K562 (cell line): Measurements from ENCODE around the gene GABRB2. TPM values are rescaled to one million over a fixed set of nuclear protein-coding genes. Genes with fewer than 3 reads are reported as not detected.

Experiments used
- ATAC-seq: fragments of 200-7000 bp; cut with Tn5 transposase; 3 replicates; pipeline ENCODE4 v1.9.1; 2020; ENCODE audit warnings: moderate library complexity
- BruUV-seq: library from RNA; stranded (reverse); fragments of 400-500 nt; replicated peaks from 2 replicates; lab custom pipeline; 2021; lab: Mats Ljungman, UMichigan
- CTCF ChIA-PET: fragments of 300-600 bp; formaldehyde crosslinking; extraction: SDS; loops from one replicate; lab custom pipeline; 2021; ENCODE audit warnings: low intra/inter-chr PET ratio; lab: Yijun Ruan, JAX
- POLR2A ChIA-PET: fragments of 300-600, 350-650 bp; sonication (Branson Sonifier 250); formaldehyde crosslinking; extraction: SDS; loops from one replicate; lab custom pipeline; 2021; ENCODE audit warnings: antibody characterized with exemption, inconsistent platforms; lab: Yijun Ruan, JAX
- DNase-seq, 4 experiments: peaks; one replicate each; pipeline versions ENCODE4 v3.0.0 to v3.0.0-alpha.2; 2011 to 2018; ENCODE audit warnings: low spot score in 3 of 4, mixed read lengths in 3 of 4; ENCODE audit errors: extremely low read depth in 1 of 4
- FAIRE-seq: peaks from 2 replicates; lab custom pipeline; 2011; peaks lifted over from hg19 to GRCh38; lab: Jason Lieb, UNC
- H2AFZ ChIP-seq: 2 replicates; pipeline ENCODE4 v1.6.0; 2011; ENCODE audit warnings: low read depth, low read length, control low read depth, inconsistent platforms
- H3K27ac ChIP-seq: fragments of 200-600 bp; 3 replicates; pipeline ENCODE4 v1.8.0; 2011; ENCODE audit warnings: low read depth, mild to moderate bottlenecking, control low read depth, inconsistent platforms, low read length, moderate library complexity, mixed read lengths; ENCODE audit errors: extremely low read depth
- H3K27me3 ChIP-seq, 2 experiments: fragments of 300-600 bp in 1 of 2; 2 replicates in 1 of 2; 3 replicates in 1 of 2; pipeline versions ENCODE4 v1.6.0 to v1.8.0; 2011; ENCODE audit warnings: inconsistent platforms in 2 of 2, low read length in 2 of 2, mild to moderate bottlenecking in 1 of 2, mixed read lengths in 1 of 2, moderate library complexity in 1 of 2; ENCODE audit not compliant: control insufficient read depth in 2 of 2, insufficient read depth in 2 of 2
- H3K36me3 ChIP-seq: fragments of 300-600 bp; 3 replicates; pipeline ENCODE4 v1.8.0; 2011; ENCODE audit warnings: mild to moderate bottlenecking, low read length, inconsistent platforms; ENCODE audit not compliant: control insufficient read depth, insufficient read depth
- H3K4me1 ChIP-seq, 2 experiments: fragments of 200-600 bp in 1 of 2; replicated peaks in 1 of 2; 2 replicates in 1 of 2; 3 replicates in 1 of 2; pipeline versions ENCODE4 v1.5.1 to v1.8.0; 2011; ENCODE audit warnings: inconsistent platforms in 2 of 2, low read length in 2 of 2, mild to moderate bottlenecking in 1 of 2, mixed read lengths in 1 of 2, moderate library complexity in 1 of 2; ENCODE audit not compliant: control insufficient read depth in 2 of 2, insufficient read depth in 2 of 2
- H3K4me2 ChIP-seq: 2 replicates; pipeline ENCODE4 v1.6.1; 2011; ENCODE audit warnings: low read length, control low read depth, inconsistent platforms, mixed read lengths; ENCODE audit not compliant: insufficient read depth
- H3K4me3 ChIP-seq: fragments of 200-600 bp; sonication (generic), shearing (Covaris generic); 2 replicates; pipeline ENCODE4 v1.5.1; 2016; ENCODE audit warnings: control low read depth, inconsistent platforms
- H3K79me2 ChIP-seq: fragments of 200-600 bp; 3 replicates; pipeline ENCODE4 v1.8.0; 2011; ENCODE audit warnings: low read length, inconsistent platforms; ENCODE audit not compliant: control insufficient read depth, insufficient read depth
- H3K9ac ChIP-seq, 2 experiments: 2 replicates each; pipeline versions ENCODE4 v1.6.0 to v1.6.1; 2011; ENCODE audit warnings: low read depth in 2 of 2, low read length in 2 of 2, control low read depth in 1 of 2, inconsistent platforms in 1 of 2, mild to moderate bottlenecking in 1 of 2, mixed read lengths in 1 of 2; ENCODE audit not compliant: insufficient read depth in 1 of 2
- H3K9me1 ChIP-seq: one replicate; pipeline ENCODE4 v1.6.0; 2011; ENCODE audit warnings: inconsistent platforms, mild to moderate bottlenecking, low read length, moderate library complexity; ENCODE audit not compliant: control insufficient read depth, insufficient read depth
- H3K9me3 ChIP-seq: replicated peaks from 2 replicates; pipeline ENCODE4 v1.5.1; 2011; ENCODE audit warnings: low read depth, low read length, inconsistent platforms; ENCODE audit not compliant: control insufficient read depth, insufficient read depth
- H4K20me1 ChIP-seq: replicated peaks from 2 replicates; pipeline ENCODE4 v1.6.1; 2011; ENCODE audit warnings: low read length, inconsistent platforms, mixed read lengths; ENCODE audit not compliant: control insufficient read depth, insufficient read depth
- CBX1 ChIP-seq: sonication (generic); IDR thresholded peaks from 2 replicates; pipeline ENCODE4 v1.6.1; 2016; ENCODE audit warnings: antibody characterized with exemption, low read depth, mild to moderate bottlenecking
- CHAMP1 ChIP-seq: fragments of 450-650 bp; IDR thresholded peaks from 2 replicates; pipeline ENCODE4 v1.6.1; 2016; ENCODE audit warnings: mild to moderate bottlenecking
- COPS2 ChIP-seq: fragments of 450-650 bp; conservative IDR thresholded peaks from 2 replicates; pipeline ENCODE4 v1.6.1; 2016; ENCODE audit warnings: mild to moderate bottlenecking, moderate library complexity
- ESRRB ChIP-seq: fragments of 250-450 bp; sonication (Bioruptor Pico); IDR thresholded peaks from 2 replicates; pipeline ENCODE4 v1.5.0; 2020; ENCODE audit warnings: mild to moderate bottlenecking, moderate library complexity, borderline replicate concordance
- JUN ChIP-seq, 2 experiments: sonication (generic) in 1 of 2; formaldehyde crosslinking in 1 of 2; IDR thresholded peaks; 2 replicates each; pipeline versions ENCODE4 v1.6.1 to v1.8.0; 2012 to 2022; ENCODE audit warnings: borderline replicate concordance in 2 of 2, mild to moderate bottlenecking in 2 of 2, improper control_type of control experiment in 1 of 2, low read depth in 1 of 2, low read length in 1 of 2, missing genetic modification reagents in 1 of 2
- KLF10 ChIP-seq: fragments of 250-450 bp; sonication (Bioruptor Pico); IDR thresholded peaks from 2 replicates; pipeline ENCODE4 v1.6.1; 2021; ENCODE audit warnings: matching md5 sums
- LARP7 ChIP-seq: fragments of 450-650 bp; IDR thresholded peaks from 2 replicates; pipeline ENCODE4 v1.6.1; 2016
- MCM7 ChIP-seq, 2 experiments: fragments of 450-650 bp; IDR thresholded peaks; 2 replicates each; pipeline ENCODE4 v1.6.1; 2016 to 2018
- NFIX ChIP-seq: fragments of 250-450 bp; sonication (Bioruptor Pico); IDR thresholded peaks from 2 replicates; pipeline ENCODE4 v1.4.0; 2020; ENCODE audit warnings: low read depth, mild to moderate bottlenecking, moderate library complexity
- NFYB ChIP-seq: IDR thresholded peaks from 2 replicates; pipeline ENCODE4 v1.6.1; 2011; ENCODE audit warnings: mild to moderate bottlenecking, moderate library complexity; ENCODE audit not compliant: insufficient read length; ENCODE audit errors: extremely low read depth
- PHB ChIP-seq: fragments of 250-450 bp; sonication (Bioruptor Pico); IDR thresholded peaks from 2 replicates; pipeline ENCODE4 v1.5.0; 2021
- PRPF4 ChIP-seq: fragments of 200-400 bp; formaldehyde crosslinking; IDR thresholded peaks from one replicate; pipeline ENCODE4 v1.6.1; 2017; ENCODE audit warnings: low read length, low read depth, mild to moderate bottlenecking; ENCODE audit not compliant: insufficient read depth, poor library complexity, severe bottlenecking
- RFX5 ChIP-seq: IDR thresholded peaks from 2 replicates; pipeline ENCODE4 v1.6.1; 2011; ENCODE audit warnings: low read depth, mild to moderate bottlenecking, improper control_type of control experiment, low read length
- TAF15 ChIP-seq: fragments of 200-400 bp; formaldehyde crosslinking; IDR thresholded peaks from 2 replicates; pipeline ENCODE4 v1.6.1; 2017; ENCODE audit warnings: mild to moderate bottlenecking, low read depth, low read length, moderate library complexity
- TEAD4 ChIP-seq, 2 experiments: sonication (generic) in 1 of 2; formaldehyde crosslinking in 1 of 2; IDR thresholded peaks; 2 replicates each; pipeline versions ENCODE4 v1.6.1 to v1.8.0; 2012 to 2022; ENCODE audit warnings: borderline replicate concordance in 1 of 2, inconsistent platforms in 1 of 2, low read length in 1 of 2, mild to moderate bottlenecking in 1 of 2, missing genetic modification reagents in 1 of 2
- TFE3 ChIP-seq: fragments of 450-650 bp; formaldehyde crosslinking; IDR thresholded peaks from 2 replicates; pipeline ENCODE4 v1.4.0; 2020; ENCODE audit warnings: mild to moderate bottlenecking, mixed read lengths
- ZFX ChIP-seq: sonication (generic); formaldehyde crosslinking; IDR thresholded peaks from 2 replicates; pipeline ENCODE4 v1.8.0; 2022; ENCODE audit warnings: mild to moderate bottlenecking, missing genetic modification reagents, moderate library complexity
- ZNF217 ChIP-seq: sonication (generic); formaldehyde crosslinking; IDR thresholded peaks from 2 replicates; pipeline ENCODE4 v1.8.0; 2022; ENCODE audit warnings: mild to moderate bottlenecking, missing genetic modification reagents
- ZNF280B ChIP-seq: fragments of 250-450 bp; sonication (Bioruptor Pico); IDR thresholded peaks from 2 replicates; pipeline ENCODE4 v1.5.1; 2021; ENCODE audit warnings: mild to moderate bottlenecking
- ZSCAN29 ChIP-seq: fragments of 450-650 bp; IDR thresholded peaks from 2 replicates; pipeline ENCODE4 v1.6.1; 2017
- WGBS: fragments of 100-300 bp; shearing (Covaris generic); methylation state at CpG from one replicate; pipeline ENCODE4 v1.1.6; 2016; ENCODE audit warnings: low coverage, mixed read lengths; ENCODE audit not compliant: insufficient coverage; ENCODE audit errors: missing lambda C conversion rate; 5-methylcytosine and 5-hydroxymethylcytosine counted together
- in situ Hi-C: fragments of 300-500 bp; cut with MboI; formaldehyde crosslinking; loops from 4 replicates; pipeline ENCODE4 v1.15.0; 2018; ENCODE audit warnings: inconsistent platforms, mixed read lengths
- intact Hi-C: fragments of 100-400 bp; cut with micrococcal nuclease; formaldehyde crosslinking; loops from 2 replicates; pipeline ENCODE4 v1.14.2; 2022
- polyA plus RNA-seq, 8 experiments: library from polyadenylated mRNA; depleted of rRNA in 4 of 8; stranded (reverse) in 5 of 8; unstranded in 3 of 8; fragments of >200 nt; fragmentation: Nextera tagmentation in 2 of 8; fragmentation: Illumina TruSeq in 1 of 8; extraction: Ambion mirVana in 2 of 8; extraction: Trizol in 1 of 8; gene quantifications; 2 replicates each; pipeline versions ENCODE4 v1.2.1 to v1.2.3, GENCODE V29; 2011 to 2014; ENCODE audit warnings: inconsistent platforms in 1 of 8, missing spikeins in 1 of 8
- total RNA-seq, 7 experiments: library from RNA; depleted of rRNA in 6 of 7; stranded (reverse); fragments of >200 nt in 6 of 7; fragmentation: Illumina TruSeq in 2 of 7; extraction: Trizol in 2 of 7; gene quantifications; 2 replicates each; pipeline versions ENCODE4 v1.2.1 to v1.2.3, GENCODE V29; 2011 to 2021; ENCODE audit warnings: low replicate concordance in 1 of 7

The GABRB2 gene
- total and polyA plus RNA-seq, 9 of the 15 experiments (the other 6 are each of a cell fraction or from before 2014, with no cell fraction given) = not detected

DNA sequence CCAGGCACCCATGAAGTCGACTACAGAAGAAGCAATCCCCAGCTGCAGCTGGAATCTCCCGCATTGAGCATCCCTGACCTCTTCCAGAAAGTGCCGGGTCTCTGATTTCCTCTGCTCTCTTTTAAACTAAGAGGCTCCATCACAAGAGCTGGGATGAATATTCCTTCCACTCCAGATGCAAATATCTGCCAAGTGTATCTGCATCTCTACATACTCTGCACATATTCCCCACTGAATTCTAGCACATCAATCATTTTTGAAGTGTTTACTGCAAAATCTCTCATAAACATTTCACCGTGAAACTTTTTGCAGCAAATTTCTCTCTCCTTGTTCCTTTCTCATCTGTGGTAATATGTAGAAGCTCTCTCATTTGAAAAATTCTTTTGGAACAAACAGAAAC, 161.5 kb downstream of the GABRB2 start:
- no peak overlapping the region for H3K4me2 ChIP-seq
- no peaks in the 10 kb centered on the region for H3K36me3 ChIP-seq
- ATAC-seq (no peak), FAIRE-seq (no peak), DNase-seq (no peak)
- WGBS = 0% methylated on average over 4 of the region's 4 CpGs
- no peaks in the 10 kb centered on the region for H3K79me2 ChIP-seq
- intact Hi-C loops (no loop called here), in situ Hi-C loops (no loop called here)
- H4K20me1 ChIP-seq = no peaks in the 10 kb centered on the region
- CTCF ChIA-PET = no interaction called here
- no peaks in the 10 kb centered on the region for H3K27me3 ChIP-seq
- no TSS peak for BruUV-seq
- no peak overlapping the region for H3K9ac ChIP-seq
- POLR2A ChIA-PET = no interaction called here
- TF ChIP-seq ZSCAN29 (no peak), TAF15 (no peak), ZNF217 (no peak), CHAMP1 (no peak), JUN (IDR thresholded peaks at IDR 0.05; ENCODE audit: borderline replicate concordance, low read depth, low read length) (no peak), JUN (CRISPR knock-in tag; IDR thresholded peaks at IDR 0.05; ENCODE audit: borderline replicate concordance) (no peak), RFX5 (no peak), PRPF4 (no peak), MCM7 (IDR thresholded peaks at IDR 0.05) (no peak), NFIX (CRISPR knock-in tag) (no peak), TEAD4 (IDR thresholded peaks at IDR 0.05; ENCODE audit: low read length) (no peak), TEAD4 (CRISPR knock-in tag; IDR thresholded peaks at IDR 0.05; ENCODE audit: borderline replicate concordance) (no peak), KLF10 (CRISPR knock-in tag) (no peak), COPS2 (no peak), PHB (CRISPR knock-in tag) (no peak), LARP7 (no peak), ESRRB (CRISPR knock-in tag) (no peak), ZNF280B (CRISPR knock-in tag) (no peak), ZFX (CRISPR knock-in tag) (no peak), NFYB (no peak), TFE3 (no peak), CBX1 (no peak)
- H2AFZ ChIP-seq = no peak overlapping the region
- no peak overlapping the region for H3K4me3 ChIP-seq
- H3K27ac ChIP-seq = no peak overlapping the region
- H3K9me3 ChIP-seq = 0 out of 2 replicates have a peak, but pooled peaks cover 1% of the 10 kb centered on the region
- no peaks in the 10 kb centered on the region for H3K4me1 ChIP-seq
- H3K9me1 ChIP-seq = no peaks in the 10 kb centered on the region
